ENCODE data around the gene ASPM.

DNA sequence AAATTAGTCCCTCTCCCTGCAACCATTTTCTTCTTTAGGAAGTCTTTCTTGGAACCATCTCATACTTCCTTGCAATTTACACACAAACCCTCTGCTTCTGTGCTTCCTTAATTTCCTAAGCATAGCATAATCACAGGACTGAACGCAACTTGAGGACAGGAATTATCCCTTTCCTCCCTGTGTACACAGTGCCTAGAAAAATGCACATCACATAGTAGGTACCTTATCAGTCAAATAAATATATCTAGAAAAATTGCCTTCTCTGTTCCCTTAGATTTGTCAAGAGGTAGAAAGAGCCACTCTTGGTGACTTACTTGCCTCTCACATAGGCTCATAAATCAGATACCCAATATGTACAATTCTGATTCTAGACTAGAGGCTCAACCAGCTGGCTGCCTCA lies 4.9 kb downstream of the ASPM start:
- no peak for TF ChIP-seq POLR2AphosphoS5 (IDR thresholded peaks at IDR 0.05)
- TF ChIP-seq, protein P1, sequence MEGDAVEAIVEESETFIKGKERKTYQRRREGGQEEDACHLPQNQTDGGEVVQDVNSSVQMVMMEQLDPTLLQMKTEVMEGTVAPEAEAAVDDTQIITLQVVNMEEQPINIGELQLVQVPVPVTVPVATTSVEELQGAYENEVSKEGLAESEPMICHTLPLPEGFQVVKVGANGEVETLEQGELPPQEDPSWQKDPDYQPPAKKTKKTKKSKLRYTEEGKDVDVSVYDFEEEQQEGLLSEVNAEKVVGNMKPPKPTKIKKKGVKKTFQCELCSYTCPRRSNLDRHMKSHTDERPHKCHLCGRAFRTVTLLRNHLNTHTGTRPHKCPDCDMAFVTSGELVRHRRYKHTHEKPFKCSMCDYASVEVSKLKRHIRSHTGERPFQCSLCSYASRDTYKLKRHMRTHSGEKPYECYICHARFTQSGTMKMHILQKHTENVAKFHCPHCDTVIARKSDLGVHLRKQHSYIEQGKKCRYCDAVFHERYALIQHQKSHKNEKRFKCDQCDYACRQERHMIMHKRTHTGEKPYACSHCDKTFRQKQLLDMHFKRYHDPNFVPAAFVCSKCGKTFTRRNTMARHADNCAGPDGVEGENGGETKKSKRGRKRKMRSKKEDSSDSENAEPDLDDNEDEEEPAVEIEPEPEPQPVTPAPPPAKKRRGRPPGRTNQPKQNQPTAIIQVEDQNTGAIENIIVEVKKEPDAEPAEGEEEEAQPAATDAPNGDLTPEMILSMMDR (IDR thresholded peaks at IDR 0.05) = no peak

Data from prostate gland (tissue), 2 donors.